ENCODE results near the gene NBPF4. TPM values are rescaled to one million over a fixed set of nuclear protein-coding genes. Genes with fewer than 3 reads are reported as not detected.

The NBPF4 gene
- total RNA-seq, 1 experiment from 2014 or later: 0.60 TPM

Other genes with a start within 250 kb of the NBPF4 start
- 70.3 and 86.8 TPM in 2 replicates for gene SLC25A24, start 43.7 kb downstream of the NBPF4 start, total RNA-seq (2014; rRNA removed; shearing (Covaris generic))
- 2.5 TPM in 2 replicates for gene NBPF6, start 206.3 kb upstream of the NBPF4 start, total RNA-seq (2014; rRNA removed; shearing (Covaris generic))